ENCODE data around the gene TTI1. TPM values are rescaled to one million over a fixed set of nuclear protein-coding genes. Genes with fewer than 3 reads are reported as not detected.
A peak's percentile ranks its signal among the peaks of the same experiment; 100 is the strongest.

The TTI1 gene
- polyA plus RNA-seq, 3 donors: 6.4 to 9.1 (median 8.8) TPM

DNA sequence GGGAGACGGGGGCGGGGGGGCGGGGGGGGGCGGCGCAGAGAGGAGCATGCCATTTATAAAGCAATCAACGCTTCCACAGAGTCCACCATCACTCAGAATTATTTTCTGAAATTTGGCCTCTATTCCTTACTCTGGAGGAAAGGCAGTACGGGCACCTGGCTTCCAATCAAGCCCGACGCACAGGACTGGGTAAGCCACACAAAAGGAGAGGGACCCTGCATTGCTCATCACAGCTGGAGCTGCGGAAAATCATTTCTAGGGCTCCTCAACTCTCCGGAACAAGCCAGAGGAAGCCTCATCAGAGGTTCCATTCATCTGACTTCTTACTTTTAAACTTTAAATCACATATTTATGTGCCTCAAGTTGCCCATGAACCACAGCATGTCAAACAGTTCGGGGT lies 55.9 kb downstream of the TTI1 start:
- Histone ChIP-seq H3K4me1 (ENCODE audit: control insufficient read depth in 1 of 2, insufficient read depth in 2 of 2, low read length in 2 of 2) (no peaks in the 10 kb centered on the region), H3K9me3 (replicated peaks in 1 of 2; ENCODE audit: control insufficient read depth in 1 of 2, insufficient read depth in 1 of 2, low read length in 2 of 2) (no peaks in the 10 kb centered on the region), H2AFZ (ENCODE audit: insufficient read depth, low read depth, low read length, poor library complexity, severe bottlenecking) (no peak overlapping the region), H3K36me3 (replicated peaks in 1 of 2; ENCODE audit: control insufficient read depth in 1 of 2, insufficient read depth in 2 of 2, low read length in 2 of 2) (peaks cover 5 to 14% of the 10 kb centered on the region in 2 donors), H4K20me1 (ENCODE audit: insufficient read depth, low read length) (no peaks in the 10 kb centered on the region), H3K79me2 (ENCODE audit: insufficient read depth, low read length) (no peaks in the 10 kb centered on the region), H3K27ac (ENCODE audit: low read depth in 1 of 2, low read length in 2 of 2) (no peak overlapping the region), H3K4me2 (replicated peaks; ENCODE audit: extremely low read depth, low read length, poor library complexity, severe bottlenecking) (no peak overlapping the region), H3K27me3 (ENCODE audit: control insufficient read depth in 2 of 2, insufficient read depth in 2 of 2, low read length in 2 of 2) (peaks cover 0 to 2% of the 10 kb centered on the region in 2 donors), H3K4me3 (replicated peaks in 1 of 3; ENCODE audit: low read depth in 2 of 3, low read length in 3 of 3) (no peak overlapping the region), H3K9ac (ENCODE audit: insufficient read depth, low read length, poor library complexity, severe bottlenecking) (no peak overlapping the region)
- H3K4me1 Mint-ChIP-seq: no peaks in the 10 kb centered on the region
- no peak overlapping the region for H3K27ac Mint-ChIP-seq
- peak overlapping the region in 1 of 2 donors; percentile 67 for H3K4me3 Mint-ChIP-seq
- WGBS (ENCODE audit: insufficient coverage): 44% methylated on average over 3 of the region's 12 CpGs
- intact Hi-C loops (cut with micrococcal nuclease): no loop called here
- TF ChIP-seq, protein P1, sequence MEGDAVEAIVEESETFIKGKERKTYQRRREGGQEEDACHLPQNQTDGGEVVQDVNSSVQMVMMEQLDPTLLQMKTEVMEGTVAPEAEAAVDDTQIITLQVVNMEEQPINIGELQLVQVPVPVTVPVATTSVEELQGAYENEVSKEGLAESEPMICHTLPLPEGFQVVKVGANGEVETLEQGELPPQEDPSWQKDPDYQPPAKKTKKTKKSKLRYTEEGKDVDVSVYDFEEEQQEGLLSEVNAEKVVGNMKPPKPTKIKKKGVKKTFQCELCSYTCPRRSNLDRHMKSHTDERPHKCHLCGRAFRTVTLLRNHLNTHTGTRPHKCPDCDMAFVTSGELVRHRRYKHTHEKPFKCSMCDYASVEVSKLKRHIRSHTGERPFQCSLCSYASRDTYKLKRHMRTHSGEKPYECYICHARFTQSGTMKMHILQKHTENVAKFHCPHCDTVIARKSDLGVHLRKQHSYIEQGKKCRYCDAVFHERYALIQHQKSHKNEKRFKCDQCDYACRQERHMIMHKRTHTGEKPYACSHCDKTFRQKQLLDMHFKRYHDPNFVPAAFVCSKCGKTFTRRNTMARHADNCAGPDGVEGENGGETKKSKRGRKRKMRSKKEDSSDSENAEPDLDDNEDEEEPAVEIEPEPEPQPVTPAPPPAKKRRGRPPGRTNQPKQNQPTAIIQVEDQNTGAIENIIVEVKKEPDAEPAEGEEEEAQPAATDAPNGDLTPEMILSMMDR (IDR thresholded peaks at IDR 0.05): no peak
- H3K27me3 Mint-ChIP-seq (ENCODE audit: low read depth in 3 of 3): peaks cover 8 to 14% (median 9%) of the 10 kb centered on the region in 3 donors
- peaks cover 12 to 13% of the 10 kb centered on the region in 2 donors for H3K36me3 Mint-ChIP-seq
- H3K9me3 Mint-ChIP-seq: peaks cover 0 to 2% (median 0%) of the 10 kb centered on the region in 7 donors
- DNase-seq: no peak

DNA sequence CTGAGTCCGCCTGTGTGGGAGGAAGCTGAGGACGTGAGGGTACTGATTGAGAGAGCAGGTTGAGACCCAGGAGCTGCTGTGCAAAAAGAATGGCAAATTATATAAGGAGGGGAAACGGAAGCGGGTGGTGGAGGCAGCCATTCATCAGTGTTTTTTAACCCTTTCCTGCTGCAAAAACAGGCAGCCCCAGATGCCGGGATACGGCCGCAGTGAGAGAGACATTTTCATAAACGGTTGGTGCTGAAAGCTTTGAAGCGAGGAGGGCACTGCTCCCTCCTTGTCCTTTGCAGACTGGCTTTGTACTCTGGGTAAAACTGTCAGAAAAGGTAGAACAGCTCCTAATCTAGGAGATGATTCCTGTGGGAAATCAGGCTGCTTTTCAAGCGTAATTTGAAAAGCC lies 56.4 kb downstream of the TTI1 start:
- TF ChIP-seq, protein P1 (IDR thresholded peaks at IDR 0.05): no peak
- Histone ChIP-seq H3K4me1 (ENCODE audit: control insufficient read depth in 1 of 2, insufficient read depth in 2 of 2, low read length in 2 of 2) (no peaks in the 10 kb centered on the region), H4K20me1 (ENCODE audit: insufficient read depth, low read length) (no peaks in the 10 kb centered on the region), H3K79me2 (ENCODE audit: insufficient read depth, low read length) (no peaks in the 10 kb centered on the region), H3K27me3 (ENCODE audit: control insufficient read depth in 2 of 2, insufficient read depth in 2 of 2, low read length in 2 of 2) (peaks cover 0 to 2% of the 10 kb centered on the region in 2 donors), H3K9me3 (replicated peaks in 1 of 2; ENCODE audit: control insufficient read depth in 1 of 2, insufficient read depth in 1 of 2, low read length in 2 of 2) (no peaks in the 10 kb centered on the region), H3K27ac (ENCODE audit: low read depth in 1 of 2, low read length in 2 of 2) (no peak overlapping the region), H3K36me3 (replicated peaks in 1 of 2; ENCODE audit: control insufficient read depth in 1 of 2, insufficient read depth in 2 of 2, low read length in 2 of 2) (peaks cover 3 to 10% of the 10 kb centered on the region in 2 donors), H3K4me3 (replicated peaks in 1 of 3; ENCODE audit: low read depth in 2 of 3, low read length in 3 of 3) (no peak overlapping the region), H2AFZ (ENCODE audit: insufficient read depth, low read depth, low read length, poor library complexity, severe bottlenecking) (no peak overlapping the region), H3K9ac (ENCODE audit: insufficient read depth, low read length, poor library complexity, severe bottlenecking) (no peak overlapping the region), H3K4me2 (replicated peaks; ENCODE audit: extremely low read depth, low read length, poor library complexity, severe bottlenecking) (no peak overlapping the region)
- peaks cover 7 to 12% of the 10 kb centered on the region in 2 donors for H3K36me3 Mint-ChIP-seq
- H3K27me3 Mint-ChIP-seq (ENCODE audit: low read depth in 3 of 3): peaks cover 8 to 14% (median 9%) of the 10 kb centered on the region in 3 donors
- H3K27ac Mint-ChIP-seq: peak overlapping the region in 1 of 7 donors; percentile 68
- intact Hi-C loops (cut with micrococcal nuclease): no loop called here
- 10% methylated on average over 5 of the region's 10 CpGs for WGBS (ENCODE audit: insufficient coverage)
- H3K9me3 Mint-ChIP-seq: peaks cover 0 to 2% (median 0%) of the 10 kb centered on the region in 7 donors
- no peaks in the 10 kb centered on the region for H3K4me1 Mint-ChIP-seq
- peak overlapping the region in 1 of 2 donors; percentile 21 for H3K4me3 Mint-ChIP-seq
- no peak for DNase-seq
